ENCODE data around the gene PPA1.
"Not testable (repeated sequence)": the region's sequence is repeated elsewhere in the genome, so short reads cannot be mapped to it uniquely, and the experiment has no call there.

PPA1 gene

GRCh38 chr10:70237958-70238536, 4.8 kb upstream of the PPA1 start:
- not testable (repeated sequence) for H3K4me3 ChIP-seq (replicated peaks; ENCODE audit: low read depth, low read length); DNase-seq (ENCODE audit: low read depth)

DNA sequence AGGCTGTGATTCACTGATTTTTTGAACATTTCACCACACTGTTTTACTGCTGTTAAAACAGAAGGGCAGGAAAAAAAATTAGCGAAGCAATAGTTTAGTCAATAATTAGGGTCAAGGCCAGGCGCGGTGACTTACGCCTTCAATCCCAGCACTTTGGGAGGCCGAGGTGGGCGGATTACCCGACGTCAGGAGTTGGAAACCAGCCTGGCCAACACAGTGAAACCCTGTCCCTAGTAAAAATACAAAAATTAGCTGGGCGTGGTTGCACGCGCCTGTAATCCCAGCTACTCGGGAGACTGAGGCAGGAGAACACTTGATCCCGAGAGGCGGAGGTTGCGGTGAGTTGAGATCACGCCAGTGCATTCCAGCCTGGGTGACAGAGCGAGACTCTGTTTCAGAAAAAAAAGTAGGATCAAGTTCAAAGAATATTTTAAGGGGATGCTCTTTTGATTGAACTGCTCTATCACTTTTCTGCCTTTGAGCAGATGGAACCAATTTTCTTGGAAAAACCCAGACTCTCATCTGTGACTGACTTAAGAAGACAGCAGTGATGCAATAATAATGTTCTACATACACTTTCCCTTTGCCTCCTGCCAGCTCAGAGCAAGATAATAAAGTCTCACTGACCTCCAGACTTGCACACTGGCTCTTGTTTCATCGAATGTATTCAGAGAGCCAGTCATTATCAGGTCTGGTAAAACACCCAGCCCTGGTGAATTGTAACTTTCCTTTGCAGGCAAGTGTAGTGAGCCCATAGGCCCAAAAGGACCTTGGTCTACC, 1.6 kb upstream of the PPA1 start:
- peak; percentile 73 for DNase-seq (ENCODE audit: low read depth)
- TF ChIP-seq CTCF (IDR thresholded peaks at IDR 0.05; ENCODE audit: low read length, missing control alignments): no peak
- H3K4me3 ChIP-seq (replicated peaks; ENCODE audit: low read depth, low read length): no peak overlapping the region

GRCh38 chr10:70233939-70234300, 691 bp upstream of the PPA1 start:
- TF ChIP-seq CTCF (IDR thresholded peaks at IDR 0.05; ENCODE audit: low read length, missing control alignments): no peak
- H3K4me3 ChIP-seq (replicated peaks; ENCODE audit: low read depth, low read length): peak overlapping the region; percentile 89
- DNase-seq (ENCODE audit: low read depth): no peak

- no peak for TF ChIP-seq CTCF (IDR thresholded peaks at IDR 0.05; ENCODE audit: low read length, missing control alignments)
- DNase-seq (ENCODE audit: low read depth): no peak
- H3K4me3 ChIP-seq (replicated peaks; ENCODE audit: low read depth, low read length): peak overlapping the region; percentile 89
Measured at GRCh38 chr10:70232859-70233108, 445 bp downstream of the PPA1 start.

DNA sequence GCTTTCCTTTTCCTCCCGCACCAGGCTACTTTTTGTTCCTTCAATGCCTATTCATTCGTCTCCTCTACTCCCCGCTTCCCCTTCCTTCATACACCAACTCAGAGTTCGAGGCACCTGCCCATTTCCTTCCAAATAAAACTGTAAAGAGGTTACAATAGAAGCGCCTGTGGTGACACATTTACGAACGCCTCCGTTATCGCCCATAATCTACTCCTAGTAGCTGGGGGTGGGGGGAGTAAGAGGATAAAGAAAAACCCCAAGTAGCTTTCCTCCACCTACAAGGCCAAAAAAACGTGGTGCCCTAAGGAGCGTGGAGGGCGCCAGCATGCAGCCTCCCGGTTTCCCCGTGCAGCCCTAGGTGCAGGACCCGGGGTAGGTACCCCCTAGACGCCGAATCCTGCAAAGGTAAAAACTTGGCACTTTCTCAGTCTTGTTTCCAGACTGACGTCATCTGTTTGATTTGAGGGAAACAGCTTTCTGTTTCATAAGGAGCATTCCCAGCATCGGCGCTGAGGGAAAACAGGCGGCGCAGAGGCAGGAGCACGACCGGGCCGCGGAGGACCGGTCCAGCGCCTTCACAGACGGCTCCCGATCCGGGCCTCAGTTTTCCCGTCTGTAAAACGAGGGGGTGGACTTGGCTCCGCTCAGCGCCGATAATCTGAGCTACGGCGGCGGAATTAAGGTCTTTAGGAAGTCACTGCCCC, 922 bp downstream of the PPA1 start:
- no peak for TF ChIP-seq CTCF (IDR thresholded peaks at IDR 0.05; ENCODE audit: low read length, missing control alignments)
- H3K4me3 ChIP-seq (replicated peaks; ENCODE audit: low read depth, low read length): peak overlapping the region; percentile 89
- DNase-seq (ENCODE audit: low read depth): peak; percentile 57

GRCh38 chr10:70228491-70228890, 4.7 kb downstream of the PPA1 start:
- no peak for TF ChIP-seq CTCF (IDR thresholded peaks at IDR 0.05; ENCODE audit: low read length, missing control alignments)
- no peak overlapping the region for H3K4me3 ChIP-seq (replicated peaks; ENCODE audit: low read depth, low read length)
- no peak for DNase-seq (ENCODE audit: low read depth)

- DNase-seq (ENCODE audit: low read depth): peak; percentile 9
- no peak for TF ChIP-seq CTCF (IDR thresholded peaks at IDR 0.05; ENCODE audit: low read length, missing control alignments)
- H3K4me3 ChIP-seq (replicated peaks; ENCODE audit: low read depth, low read length): no peak overlapping the region
Measured at GRCh38 chr10:70227548-70228320, 5.5 kb downstream of the PPA1 start.

Measured in fibroblast of pulmonary artery (primary cell).